Psoas muscle (tissue), 8 donors: ENCODE measurements around the gene POU5F2. TPM values are rescaled to one million over a fixed set of nuclear protein-coding genes. Genes with fewer than 3 reads are reported as not detected.

Experiments used
- ATAC-seq, 4 donors: fragments of 200-7000 bp; cut with Tn5 transposase; one replicate each; pipeline ENCODE4 v1.9.1; 2020; ENCODE audit warnings: moderate library complexity in 3 of 4, mild to moderate bottlenecking in 2 of 4
- DNase-seq, 2 donors: peaks; one replicate each; pipeline ENCODE4 v3.0.0-alpha.2; 2020
- H3K27ac ChIP-seq: fragments of 200-600 bp; one replicate; pipeline ENCODE4 v1.8.0; 2022
- H3K27me3 ChIP-seq, 3 donors: fragments of 200-600 bp in 1 of 3; one replicate each; pipeline versions ENCODE4 v1.6.1 to v1.8.0; 2013 to 2022; ENCODE audit warnings: low read length in 2 of 3, mild to moderate bottlenecking in 2 of 3, moderate library complexity in 1 of 3; ENCODE audit not compliant: insufficient read depth in 3 of 3
- H3K36me3 ChIP-seq, 2 donors: fragments of 200-600 bp in 1 of 2; one replicate each; pipeline versions ENCODE4 v1.6.1 to v1.8.0; 2013 to 2022; ENCODE audit warnings: low read depth in 1 of 2, mild to moderate bottlenecking in 1 of 2, moderate library complexity in 1 of 2; ENCODE audit not compliant: insufficient read depth in 1 of 2
- H3K4me1 ChIP-seq: fragments of 200-600 bp; one replicate; pipeline ENCODE4 v1.8.0; 2022
- H3K4me3 ChIP-seq: fragments of 200-600 bp; one replicate; pipeline ENCODE4 v1.8.0; 2022; ENCODE audit warnings: mild to moderate bottlenecking
- H3K9me3 ChIP-seq: fragments of 200-600 bp; one replicate; pipeline ENCODE4 v1.8.0; 2022
- CTCF ChIP-seq: fragments of 200-600 bp; IDR thresholded peaks from one replicate; pipeline ENCODE4 v1.8.0; 2022; ENCODE audit warnings: antibody characterized with exemption
- WGBS, 3 donors: extraction: QIAGEN DNeasy Blood & Tissue Kit; methylation state at CpG; one replicate each; pipeline versions ENCODE4 v1.1.6 to v1.1.7; 2013; 5-methylcytosine and 5-hydroxymethylcytosine counted together
- intact Hi-C, 2 donors: fragments of 100-400 bp; cut with DNase I; formaldehyde crosslinking; loops; one replicate each; pipeline versions ENCODE4 v1.11.0 to v1.14.2; 2022
- long read RNA-seq, 2 donors: library from polyadenylated mRNA; unstranded; transcript quantifications; one replicate each; pipeline ENCODE4 v2.0.0, GENCODE V29; 2021
- polyA plus RNA-seq, 3 donors: library from polyadenylated mRNA; stranded (reverse); fragments of 200-250 nt; gene quantifications; one replicate each; pipeline ENCODE4 v1.2.3, GENCODE V29; 2013
- total RNA-seq, 4 donors: library from RNA; stranded (reverse); fragmentation: NEBNext Ultra II Directional in 2 of 4; extraction: Animal tissue kit (Norgen Biotek cat#: 25700) in 2 of 4; gene quantifications; one replicate each; pipeline versions ENCODE4 v1.2.1 to v1.2.4, GENCODE V29; 2021 to 2023
- donor health status: healthy with polysubstance abuse.
- donor health status: DM: no; HTN: no; CAD: no; lungs with moderate emphysema.
- donor health status: Bipolar disorder and iron deficiency.
- donor health status: healthy.
- donor health status: DM: yes; HTN: yes; CAD: no.
- donor health status: DM: no; HTN: no; CAD: no.
- donor health status: DM: no; HTN: no; CAD: no.
- donor health status: DM: yes; HTN: yes; CAD: no.

The POU5F2 gene
- total RNA-seq (under 1 TPM; 0.12 to 0.32 (median 0.16) TPM), polyA plus RNA-seq (under 1 TPM in 2 of 3 donors, not detected in 1; 0.01 to 0.03 TPM)
- long read RNA-seq, donor 1, result 0 reads
- long read RNA-seq, donor 2, result 0 reads

- Histone ChIP-seq H3K9me3 (peaks cover 2% of the 10 kb centered on the region), H3K4me1 (no peaks in the 10 kb centered on the region), H3K36me3 (no peaks in the 10 kb centered on the region), H3K27me3 (no peaks in the 10 kb centered on the region), H3K4me3 (no peak within 1 kb of the TSS), H3K27ac (no peak within 1 kb of the TSS)
- WGBS, 3 donors, result 94 to 95% (median 95%) methylated on average over 27 to 29 of the region's 29 CpGs
- no peak for TF ChIP-seq CTCF
- intact Hi-C loops, result no loop called here
- ATAC-seq, result no peak
- DNase-seq, result no peak
Measured at GRCh38 chr5:93741136-93741811, at the start of gene POU5F2. Gene POU5F2 (minus strand): TSS chr5:93741600. CDS start chr5:93741563, 37 bp downstream.

DNA sequence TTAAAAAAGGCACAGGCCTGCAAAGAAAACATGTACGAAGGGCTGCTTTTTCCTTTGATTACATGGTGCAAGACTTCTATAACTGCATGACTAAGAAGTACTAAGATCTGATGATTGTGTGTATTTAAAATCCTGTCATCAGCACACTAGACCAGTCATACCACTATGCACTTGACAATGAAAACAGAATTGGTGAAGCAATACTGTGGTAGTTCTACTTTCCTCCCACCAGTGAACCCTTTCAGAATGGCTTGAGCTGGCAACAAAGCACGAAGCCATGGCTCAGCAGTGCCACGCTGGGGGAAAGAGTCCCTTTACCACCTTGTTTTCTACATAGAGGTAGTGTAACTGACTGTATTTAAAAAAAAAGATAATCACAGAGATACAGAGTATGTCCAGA is 49.0 kb upstream of the POU5F2 start:
- WGBS, 3 donors, result 89 to 94% (median 92%) methylated on average over 3 of the region's 3 CpGs
- intact Hi-C loops, result loop anchor here in 1 of 2 donors (5.0 kb wide), 1 partner anchor 1268 kb away; no protein-coding TSS in a partner anchor
- no peaks in the 10 kb centered on the region for H3K36me3 ChIP-seq
- no peaks in the 10 kb centered on the region for H3K4me1 ChIP-seq
- H3K27ac ChIP-seq, result no peak overlapping the region
- H3K4me3 ChIP-seq, result no peak overlapping the region
- DNase-seq, result no peak
- H3K27me3 ChIP-seq, result no peaks in the 10 kb centered on the region
- ATAC-seq, result no peak
- no peak for TF ChIP-seq CTCF
- H3K9me3 ChIP-seq, result no peaks in the 10 kb centered on the region

DNA sequence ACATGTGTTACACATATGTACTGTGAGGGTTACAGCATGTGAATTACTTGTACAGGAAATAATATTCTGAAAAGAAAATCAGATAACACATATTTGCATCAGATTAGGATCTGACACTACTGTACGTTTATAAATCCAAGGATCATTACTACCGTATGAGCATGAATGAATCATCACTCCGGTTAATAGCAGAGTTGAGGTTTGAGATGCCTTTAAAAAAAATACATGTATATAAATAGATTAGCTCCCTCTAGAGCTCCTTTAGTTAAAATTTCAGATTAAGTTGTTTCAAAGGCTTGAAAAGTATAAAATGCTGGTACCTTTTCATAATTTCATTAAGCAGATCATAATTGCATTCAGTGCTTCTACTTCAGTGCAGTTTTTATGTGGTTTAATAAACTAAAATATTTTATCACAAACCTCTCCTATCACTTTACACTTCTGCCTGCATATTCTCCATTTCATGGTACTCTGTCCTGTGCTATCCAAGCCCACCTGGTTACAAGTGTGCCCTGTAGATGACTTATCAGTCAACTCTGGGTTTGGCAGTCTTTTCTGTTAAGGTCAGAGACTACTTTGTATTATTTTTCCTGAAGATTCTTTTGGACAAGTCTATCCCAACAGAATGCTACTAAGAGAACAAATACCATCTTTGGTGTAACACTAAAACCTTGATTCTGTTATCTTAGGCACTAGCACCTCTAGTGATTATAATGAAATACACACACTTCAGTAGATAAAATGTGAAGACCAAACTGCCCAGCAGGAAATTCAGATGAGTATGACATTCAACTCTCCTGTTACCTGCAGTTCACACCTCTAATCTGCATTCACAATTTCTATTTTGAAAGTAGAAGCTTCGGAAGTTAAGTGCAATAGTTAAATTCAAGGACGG is 48.0 kb upstream of the POU5F2 start:
- no peaks in the 10 kb centered on the region for H3K27me3 ChIP-seq
- H3K36me3 ChIP-seq, result no peaks in the 10 kb centered on the region
- no peak for ATAC-seq
- DNase-seq, result no peak
- TF ChIP-seq CTCF, result no peak
- no peak overlapping the region for H3K4me3 ChIP-seq
- no peaks in the 10 kb centered on the region for H3K9me3 ChIP-seq
- no peaks in the 10 kb centered on the region for H3K4me1 ChIP-seq
- WGBS, 3 donors, result 59 to 73% (median 70%) methylated on average over 5 of the region's 5 CpGs
- no peak overlapping the region for H3K27ac ChIP-seq
- intact Hi-C loops, result loop anchor here in 1 of 2 donors (5.0 kb wide), 1 partner anchor 1267 kb away; no protein-coding TSS in a partner anchor

GRCh38 chr5:93787598-93787997 is 46.2 kb upstream of the POU5F2 start:
- TF ChIP-seq CTCF, result no peak
- no peaks in the 10 kb centered on the region for H3K9me3 ChIP-seq
- 56 to 66% (median 58%) methylated on average over 1 of the region's 1 CpG for WGBS, 3 donors
- ATAC-seq (no peak), DNase-seq (no peak)
- H3K4me3 ChIP-seq, result no peak overlapping the region
- no peaks in the 10 kb centered on the region for H3K4me1 ChIP-seq
- H3K27me3 ChIP-seq, result no peaks in the 10 kb centered on the region
- intact Hi-C loops, result no loop called here
- no peak overlapping the region for H3K27ac ChIP-seq
- no peaks in the 10 kb centered on the region for H3K36me3 ChIP-seq
